Epidermal melanocyte (primary cell): ENCODE data around the gene FCN2.

Source experiments
- DNase-seq: peaks from one replicate; pipeline ENCODE4 v3.0.0; 2011; ENCODE audit warnings: low spot score; ENCODE audit not compliant: insufficient read length

Gene FCN2

GRCh38 chr9:134868751-134869553 is 11.7 kb upstream of the FCN2 start:
- DNase-seq, result no peak

GRCh38 chr9:134869554-134870300 is 10.9 kb upstream of the FCN2 start:
- DNase-seq, result no peak

GRCh38 chr9:134870301-134870694 is 10.3 kb upstream of the FCN2 start:
- DNase-seq, result no peak

GRCh38 chr9:134870746-134871662 is 9.6 kb upstream of the FCN2 start:
- no peak for DNase-seq

GRCh38 chr9:134871697-134872340 is 8.8 kb upstream of the FCN2 start:
- no peak for DNase-seq

- no peak for DNase-seq
Measured at GRCh38 chr9:134872482-134873231, 8.0 kb upstream of the FCN2 start.

- DNase-seq, result no peak
Measured at GRCh38 chr9:134875371-134875770, 5.2 kb upstream of the FCN2 start.

GRCh38 chr9:134877541-134877940 is 3.1 kb upstream of the FCN2 start:
- DNase-seq, result no peak

- DNase-seq, result no peak
Measured at GRCh38 chr9:134879664-134880483, 736 bp upstream of the FCN2 start.

- DNase-seq, result no peak
Measured at GRCh38 chr9:134881313-134881670, 682 bp downstream of the FCN2 start.

- DNase-seq, result no peak
Measured at GRCh38 chr9:134882204-134882785, 1.7 kb downstream of the FCN2 start.

- no peak for DNase-seq
Measured at GRCh38 chr9:134883040-134883782, 2.6 kb downstream of the FCN2 start.

- DNase-seq, result no peak
Measured at GRCh38 chr9:134884492-134884891, 3.9 kb downstream of the FCN2 start.

- no peak for DNase-seq
Measured at GRCh38 chr9:134885001-134885678, 4.5 kb downstream of the FCN2 start.

- DNase-seq, result no peak
Measured at GRCh38 chr9:134885679-134886412, 5.2 kb downstream of the FCN2 start.

GRCh38 chr9:134886413-134886913 is 5.9 kb downstream of the FCN2 start:
- no peak for DNase-seq

- DNase-seq, result no peak
Measured at GRCh38 chr9:134887219-134887618, 6.6 kb downstream of the FCN2 start.
